SK-MEL-5 (cell line): ENCODE measurements around the gene SALL1. TPM values are rescaled to one million over a fixed set of nuclear protein-coding genes. Genes with fewer than 3 reads are reported as not detected.

Experiments
- DNase-seq: peaks from one replicate; pipeline ENCODE4 v3.0.0-alpha.2; 2016; ENCODE audit warnings: low read depth, low spot score
- in situ Hi-C: cut with HindIII; loops from 2 replicates; pipeline ENCODE4 v1.10.0; 2016; ENCODE audit warnings: low sequenced_read_pairs, high pct_unique_total_duplicates, low pct_unique_long_range_greater_than_20kb
- total RNA-seq: library from RNA; depleted of rRNA; stranded (reverse); fragments of >200 nt; shearing (Covaris generic); gene quantifications from 2 replicates; pipeline ENCODE4 v1.2.3, GENCODE V29; 2014

The SALL1 gene
- total RNA-seq, 1 experiment from 2014 or later = not detected

GRCh38 chr16:51148678-51149228 is 2.3 kb downstream of the SALL1 start:
- DNase-seq = no peak
- in situ Hi-C loops = no loop called here

DNA sequence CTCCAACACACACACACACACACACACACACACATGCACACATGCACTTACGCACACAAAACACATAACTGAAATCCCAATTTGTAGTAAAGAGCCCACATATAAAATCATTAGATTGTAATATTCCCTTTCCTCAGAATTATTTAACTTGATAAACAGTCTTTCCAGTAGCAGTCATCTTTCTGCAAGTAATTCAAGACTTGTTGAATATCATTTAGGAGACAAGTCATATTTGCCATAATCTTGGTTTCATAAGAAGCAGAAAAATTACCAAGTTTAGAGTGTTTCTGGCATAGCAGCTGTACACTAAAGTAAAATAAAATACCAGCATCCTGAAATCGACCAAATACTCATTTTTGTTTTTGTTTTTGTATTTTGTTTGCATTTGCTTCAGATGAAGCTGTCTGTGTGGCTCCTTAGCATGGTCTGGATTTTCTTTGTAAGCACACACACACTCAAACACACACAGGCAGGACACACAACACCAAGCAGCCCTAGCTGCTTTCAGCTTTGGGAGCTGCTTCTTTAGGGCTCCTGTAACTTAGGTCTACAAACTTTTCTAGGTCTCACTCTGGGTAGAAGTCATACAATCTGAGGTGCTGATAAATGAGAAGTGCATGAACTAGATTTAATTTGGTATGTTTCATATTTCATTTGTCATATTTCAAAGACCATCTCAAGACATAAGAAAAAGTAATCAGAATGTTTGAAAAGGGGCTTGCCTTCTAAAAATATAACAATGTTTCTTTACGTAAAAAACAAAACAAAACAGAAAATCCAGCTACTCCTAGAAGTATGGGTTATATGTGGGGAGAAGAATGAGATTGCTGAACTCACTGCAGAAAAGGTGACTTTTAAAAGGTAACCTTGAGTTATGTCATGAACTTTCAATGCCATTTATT is 3.0 kb downstream of the SALL1 start:
- no peak for DNase-seq
- in situ Hi-C loops = no loop called here

GRCh38 chr16:51146256-51146924 is 4.7 kb downstream of the SALL1 start:
- in situ Hi-C loops = no loop called here
- DNase-seq = peak; percentile 5

DNA sequence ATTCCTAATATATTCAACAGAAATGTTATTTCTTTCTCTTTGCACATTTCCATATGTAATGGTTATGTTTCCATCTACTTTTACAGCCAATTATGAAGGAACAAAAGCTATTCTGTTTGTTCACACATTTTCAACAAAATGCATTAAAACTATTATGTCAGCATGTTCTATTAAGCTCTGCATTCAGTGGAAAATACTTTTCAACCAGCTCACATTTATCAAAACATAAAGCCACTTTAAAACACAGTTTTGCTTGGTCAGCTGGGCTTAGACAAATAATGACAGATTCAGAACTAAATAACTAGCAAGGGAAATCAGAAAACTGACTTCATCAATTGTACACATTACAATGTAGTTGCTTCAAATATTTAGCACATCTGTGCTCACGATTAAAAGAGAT is 6.9 kb downstream of the SALL1 start:
- in situ Hi-C loops = no loop called here
- DNase-seq = no peak

- in situ Hi-C loops = no loop called here
- DNase-seq = no peak
Observed at GRCh38 chr16:51143196-51143977, 7.7 kb downstream of the SALL1 start.

- no peak for DNase-seq
- in situ Hi-C loops = no loop called here
Observed at GRCh38 chr16:51141541-51141940, 9.5 kb downstream of the SALL1 start.

DNA sequence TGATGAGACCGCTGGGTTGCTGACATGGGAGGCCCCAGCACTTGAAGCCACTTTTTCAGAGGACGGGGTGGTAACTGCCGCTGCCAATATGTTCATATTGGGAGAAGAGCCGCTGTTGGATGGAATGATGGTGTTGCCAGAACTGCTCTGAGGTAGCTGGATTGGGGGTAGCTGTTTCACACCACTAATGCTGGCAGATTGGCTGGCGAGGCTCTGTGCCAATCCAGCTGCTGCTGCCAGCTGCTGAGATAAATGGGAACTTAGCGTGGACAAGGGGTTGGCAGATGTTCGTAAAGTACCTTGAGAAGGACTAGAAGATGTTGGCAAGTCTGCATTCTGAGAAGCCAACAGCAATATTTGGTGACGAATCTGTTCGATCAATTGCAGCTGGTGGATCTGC is 10.0 kb downstream of the SALL1 start:
- no peak for DNase-seq
- in situ Hi-C loops = no loop called here

- in situ Hi-C loops = no loop called here
Observed at GRCh38 chr16:51140112-51140511, 11.0 kb downstream of the SALL1 start.

GRCh38 chr16:51139568-51139967 is 11.5 kb downstream of the SALL1 start:
- in situ Hi-C loops = no loop called here
- no peak for DNase-seq

More at GRCh38 chr16:51140112-51140511, 11.0 kb downstream of the SALL1 start:
- no peak for DNase-seq

DNA sequence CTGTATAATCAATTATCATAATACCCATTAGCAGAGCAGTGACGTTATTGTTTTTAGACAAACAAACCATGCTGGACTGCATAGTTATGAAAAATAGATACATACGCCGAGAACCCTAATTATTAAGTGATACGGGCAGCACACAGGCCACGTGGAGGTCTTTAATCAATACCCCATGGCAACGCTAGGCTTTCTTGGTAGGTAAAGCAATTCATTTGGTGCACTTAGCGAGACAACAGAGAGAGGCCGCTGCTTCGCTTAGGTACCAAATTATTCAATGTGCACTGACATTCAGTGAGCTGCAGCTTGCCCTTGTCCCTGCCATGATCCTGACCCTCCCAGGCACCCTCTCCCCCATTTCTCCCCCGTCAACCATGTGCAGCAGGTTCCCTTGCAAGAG is 12.9 kb downstream of the SALL1 start:
- in situ Hi-C loops = no loop called here
- no peak for DNase-seq

DNA sequence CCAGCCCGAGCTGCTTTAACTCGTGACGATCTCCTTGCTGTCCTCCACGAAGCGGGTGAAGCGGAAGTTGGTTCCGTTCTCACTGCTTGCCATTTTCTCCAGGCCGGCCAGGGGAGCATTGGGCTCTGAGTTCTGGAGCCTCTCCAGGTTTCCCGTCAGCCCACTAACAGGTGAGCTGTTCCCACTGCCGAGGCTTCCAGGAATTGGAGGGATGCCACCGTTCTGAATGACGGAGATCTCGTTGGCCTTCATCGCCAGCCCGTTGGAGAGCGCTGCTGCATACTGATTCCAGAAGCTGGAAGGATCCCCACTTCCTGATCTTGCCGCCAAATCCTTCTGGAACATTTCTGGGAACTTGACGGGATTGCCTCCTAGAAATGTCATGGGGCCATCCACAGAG is 14.0 kb downstream of the SALL1 start:
- no peak for DNase-seq
- in situ Hi-C loops = no loop called here

- no peak for DNase-seq
- in situ Hi-C loops = no loop called here
Observed at GRCh38 chr16:51134876-51135275, 16.2 kb downstream of the SALL1 start.

- DNase-seq = no peak
- in situ Hi-C loops = no loop called here
Observed at GRCh38 chr16:51134269-51134812, 16.7 kb downstream of the SALL1 start.

- no peak for DNase-seq
- in situ Hi-C loops = no loop called here
Observed at GRCh38 chr16:51133688-51134087, 17.4 kb downstream of the SALL1 start.

DNA sequence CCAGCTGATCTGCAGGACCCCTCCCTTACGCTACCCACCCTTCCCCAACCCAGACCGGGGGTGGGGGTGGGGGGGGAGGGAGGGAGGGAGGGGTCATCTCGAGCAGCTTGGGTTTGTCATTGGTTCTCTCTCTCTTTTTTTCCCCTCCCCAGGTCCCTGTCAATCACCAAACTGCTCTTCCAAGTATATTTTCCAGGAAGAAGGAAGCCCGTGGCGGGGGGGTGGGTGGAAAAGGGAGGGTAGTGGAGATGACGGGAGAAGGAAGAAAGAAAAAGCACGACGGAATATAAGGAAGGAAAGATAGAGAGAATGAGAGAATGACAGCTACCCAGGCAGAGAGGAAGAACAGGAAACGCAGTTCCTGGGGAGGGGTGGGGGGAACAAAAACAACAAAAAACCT is 17.9 kb downstream of the SALL1 start:
- DNase-seq = no peak
- in situ Hi-C loops = no loop called here

DNA sequence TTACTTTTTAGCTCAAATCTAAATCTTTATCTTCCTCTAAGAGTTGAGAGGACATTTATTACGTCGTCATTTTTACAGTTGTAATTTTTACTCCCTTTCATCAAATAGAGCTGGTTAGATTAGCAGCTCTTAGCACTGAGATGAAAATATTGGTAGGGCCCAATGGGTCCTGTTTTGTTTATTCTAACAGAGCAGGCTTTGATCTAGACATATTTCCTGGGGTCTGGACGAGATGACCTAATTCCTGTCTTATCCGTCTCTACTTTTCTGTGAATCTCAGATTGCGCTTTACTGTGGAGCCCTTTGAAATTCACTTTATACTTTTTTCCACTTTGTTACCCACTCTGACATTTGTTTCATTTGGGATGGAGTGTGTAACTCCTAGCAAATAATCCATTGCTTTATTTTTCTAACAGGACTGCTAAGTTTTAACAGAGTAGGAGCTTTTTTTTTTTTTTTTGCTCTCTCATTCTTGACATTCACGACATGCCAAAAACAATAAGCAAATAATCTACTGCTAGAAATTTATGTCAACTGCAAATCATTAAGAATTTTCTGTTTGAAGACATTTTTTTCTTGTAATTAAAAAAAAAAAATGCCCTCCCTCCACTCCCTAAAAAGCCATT is 18.5 kb downstream of the SALL1 start:
- no peak for DNase-seq
- in situ Hi-C loops = no loop called here

- in situ Hi-C loops = no loop called here
Observed at GRCh38 chr16:51131619-51132018, 19.5 kb downstream of the SALL1 start.

More at GRCh38 chr16:51131619-51132018, 19.5 kb downstream of the SALL1 start:
- DNase-seq = no peak
